Stimulated activated CD8-positive, alpha-beta memory T cell treated with anti-CD3 and anti-CD28 coated beads, Interleukin-4, amount 100 ng/mL, for 24 hours (primary cell): Measurements from ENCODE around the gene RPS14.

ENCODE experiments used
- DNase-seq: peaks from one replicate; pipeline ENCODE4 v3.0.0-alpha.2; 2020; ENCODE audit warnings: low read depth

Gene RPS14

DNA sequence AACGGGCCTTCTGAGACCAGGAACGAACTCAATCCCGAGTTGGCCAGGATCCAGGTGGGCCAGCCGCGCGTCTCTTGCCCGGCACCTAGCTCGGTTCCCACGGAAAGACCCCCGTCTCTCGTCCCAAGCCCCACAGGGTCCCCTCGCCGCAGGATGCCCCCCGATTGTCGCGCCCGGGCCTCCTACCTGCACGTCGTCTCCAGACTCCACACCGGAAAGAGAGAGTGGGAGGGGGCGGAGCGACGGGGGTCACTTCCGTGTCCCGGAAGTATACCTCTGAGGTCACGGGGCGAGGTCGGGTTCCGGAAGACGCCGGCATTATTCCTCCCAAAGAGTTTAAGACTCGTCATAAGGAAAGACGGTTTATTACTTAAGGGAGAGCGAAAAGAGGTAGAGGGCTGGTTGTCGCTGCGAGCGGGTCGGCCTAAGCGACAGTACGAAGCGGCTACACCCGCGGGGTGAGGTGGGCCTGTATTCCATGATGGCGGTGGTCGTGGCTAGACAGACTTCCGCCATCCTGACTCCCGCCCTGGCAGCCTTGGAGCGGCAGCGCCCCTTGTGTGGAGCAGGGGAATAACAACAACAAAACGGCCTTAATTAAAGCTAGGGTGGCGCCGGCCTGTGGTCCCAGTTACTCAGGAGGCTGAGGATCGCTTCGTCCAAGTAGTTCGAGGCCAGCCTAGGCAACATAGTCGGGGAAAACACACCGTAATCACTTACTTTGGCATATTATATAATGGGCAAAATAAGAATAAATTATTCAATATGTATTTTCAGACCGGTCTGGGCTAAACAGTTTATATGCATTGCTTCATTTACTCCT lies at the start of gene RPS14:
Gene RPS14, minus strand, starts transcription at position 223 of the 823 bp plus-strand sequence. CDS start 2,006 bp downstream, outside the sequence.
- DNase-seq, result peak; percentile 90

DNA sequence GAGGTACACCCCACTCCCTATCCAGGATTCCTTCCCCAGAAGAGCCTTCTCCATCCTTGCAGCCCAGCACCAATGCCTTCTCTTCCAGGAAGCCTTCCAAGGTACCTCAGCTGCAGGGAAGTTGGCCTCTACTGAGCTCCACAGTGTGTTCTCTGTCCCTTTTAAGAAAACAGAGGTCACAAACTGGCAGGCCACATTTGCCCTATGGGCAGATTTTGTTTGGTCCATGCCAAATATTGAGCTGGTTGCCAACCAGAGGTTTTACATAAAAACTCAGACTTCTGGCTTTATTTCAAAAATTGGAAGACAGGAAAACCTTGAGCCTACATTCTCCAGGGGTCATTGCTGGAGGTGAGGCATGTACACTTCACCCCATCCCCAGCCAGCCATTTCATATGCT lies 49.4 kb upstream of the RPS14 start:
- no peak for DNase-seq

- DNase-seq, result no peak
These were observed 49.0 kb upstream of the RPS14 start for GRCh38 chr5:150498501-150498900.

DNA sequence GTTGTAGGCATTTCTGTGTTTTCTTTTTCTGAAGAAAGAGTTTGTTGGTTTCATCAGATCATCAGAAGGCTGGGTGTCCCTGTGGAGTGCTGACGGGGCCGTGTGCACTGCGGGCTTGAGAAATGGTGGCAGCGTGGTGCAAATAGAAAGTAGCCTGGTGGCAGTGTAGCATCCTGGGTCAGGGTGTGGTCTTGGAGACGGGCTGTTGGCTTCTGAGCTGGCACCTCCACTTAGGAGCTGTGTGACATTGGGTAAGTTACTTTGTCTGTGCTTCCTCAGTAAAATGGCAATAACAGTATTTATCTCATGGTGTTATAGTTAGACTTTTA lies 48.4 kb upstream of the RPS14 start:
- DNase-seq, result no peak

- no peak for DNase-seq
These were observed 47.9 kb upstream of the RPS14 start for GRCh38 chr5:150497274-150497988.

DNA sequence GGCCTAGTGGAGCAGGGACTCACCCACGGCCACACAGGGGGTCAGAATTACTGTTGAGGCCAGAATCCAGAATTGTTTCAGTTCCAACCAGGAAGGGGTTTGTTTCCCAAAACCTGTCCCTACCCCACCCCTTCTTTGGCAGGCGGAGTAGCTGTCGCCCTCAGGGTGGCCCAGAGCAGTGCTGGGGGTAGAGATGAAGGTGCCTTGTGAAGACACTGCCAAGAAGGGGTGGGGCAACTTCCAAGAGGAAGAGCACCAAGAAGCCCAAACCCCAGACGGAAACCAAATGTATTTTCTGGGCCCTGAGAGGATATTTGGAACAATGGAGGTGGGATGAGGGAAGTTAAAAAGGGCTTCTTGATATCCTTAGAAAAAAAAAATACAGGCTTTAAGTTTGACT lies 47.0 kb upstream of the RPS14 start:
- DNase-seq, result no peak

DNA sequence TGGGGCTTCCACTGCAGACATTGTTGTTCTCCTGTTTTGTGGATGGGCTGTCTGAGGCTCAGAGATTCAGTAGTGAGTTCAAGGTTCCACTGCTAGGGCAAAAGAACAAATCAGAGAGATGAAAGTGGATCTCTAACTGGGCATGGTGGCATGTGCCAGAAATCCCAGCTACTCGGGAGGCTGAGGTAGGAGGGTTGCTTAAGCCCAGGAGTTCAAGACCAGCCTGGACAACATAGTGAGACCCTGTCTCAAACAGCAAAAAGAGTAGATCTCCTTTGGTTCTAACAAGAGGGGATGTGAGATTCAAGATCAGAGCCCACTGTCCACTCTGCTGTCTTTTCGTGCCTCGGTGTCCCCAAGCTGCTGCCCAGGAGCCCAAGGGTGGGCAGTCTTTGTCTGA lies 46.6 kb upstream of the RPS14 start:
- DNase-seq, result no peak

DNA sequence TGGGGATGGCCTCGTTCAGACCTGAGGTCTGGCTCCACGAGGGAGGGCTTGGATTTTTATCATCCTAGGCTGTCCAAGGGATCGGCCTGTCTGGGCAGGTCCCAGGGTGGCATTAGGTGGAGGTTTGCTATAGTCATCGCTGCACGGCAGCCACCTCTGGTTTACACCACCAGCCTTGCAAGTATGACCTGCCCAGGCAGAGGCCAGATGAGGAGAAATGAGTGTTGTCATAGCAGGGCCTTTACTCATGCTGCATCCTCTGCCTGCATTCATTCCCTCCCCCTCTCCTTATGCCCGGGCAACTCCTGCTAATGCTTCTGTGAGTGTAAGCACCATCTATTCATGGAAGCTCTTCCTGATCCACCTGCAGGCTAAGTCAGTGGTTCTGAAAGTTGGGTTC lies 43.1 kb upstream of the RPS14 start:
- DNase-seq, result no peak

- no peak for DNase-seq
These were observed 42.3 kb upstream of the RPS14 start for GRCh38 chr5:150491876-150492275.

GRCh38 chr5:150490754-150491153 lies 41.2 kb upstream of the RPS14 start:
- DNase-seq, result no peak

- no peak for DNase-seq
These were observed 40.7 kb upstream of the RPS14 start for GRCh38 chr5:150490296-150490669.

DNA sequence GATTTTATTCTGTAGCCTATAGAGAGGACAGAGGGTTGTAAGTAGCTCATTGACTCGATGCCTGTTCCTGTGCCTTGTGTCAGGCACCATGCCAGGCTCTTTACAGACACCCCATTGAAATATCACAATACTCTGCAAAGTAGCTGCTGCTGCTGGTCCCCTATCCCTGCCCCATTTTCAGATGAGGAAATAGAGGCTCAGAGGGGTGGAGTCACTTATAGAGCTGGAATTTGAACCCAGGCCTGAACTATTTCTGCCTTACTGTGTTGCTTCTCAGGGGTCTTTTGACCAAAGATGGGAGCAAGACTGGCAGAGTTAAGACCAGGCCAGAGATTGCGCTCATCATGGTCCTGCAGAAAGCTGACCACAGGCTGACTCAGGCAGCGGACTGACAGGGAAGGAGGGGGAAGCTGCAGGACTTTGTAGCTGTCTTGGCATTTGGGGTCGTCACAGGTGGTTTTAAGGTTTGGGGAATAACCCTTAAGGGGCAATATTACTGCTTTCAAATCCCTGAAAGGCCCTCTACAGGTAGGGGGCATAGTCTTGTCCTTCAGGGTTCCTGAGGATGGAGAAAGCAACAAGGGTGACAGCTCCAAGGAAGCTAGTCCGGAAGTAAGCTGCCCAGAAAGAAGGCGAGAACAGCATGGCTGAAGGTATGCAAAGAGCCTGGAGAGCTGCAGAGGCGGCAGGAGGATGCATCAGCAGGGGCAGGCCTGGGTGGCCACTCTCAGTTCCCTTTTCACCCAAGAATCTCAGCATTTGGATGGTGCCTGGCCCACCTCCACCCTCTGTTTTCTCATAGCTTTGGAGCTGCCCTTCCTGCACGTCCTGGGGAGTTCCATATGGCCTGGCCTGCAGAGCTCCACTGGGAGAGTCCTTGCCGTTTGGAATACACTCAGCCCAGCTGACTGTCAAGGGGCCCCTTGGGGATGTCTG lies 40.1 kb upstream of the RPS14 start:
- no peak for DNase-seq

GRCh38 chr5:150488519-150489359 lies 39.2 kb upstream of the RPS14 start:
- no peak for DNase-seq

DNA sequence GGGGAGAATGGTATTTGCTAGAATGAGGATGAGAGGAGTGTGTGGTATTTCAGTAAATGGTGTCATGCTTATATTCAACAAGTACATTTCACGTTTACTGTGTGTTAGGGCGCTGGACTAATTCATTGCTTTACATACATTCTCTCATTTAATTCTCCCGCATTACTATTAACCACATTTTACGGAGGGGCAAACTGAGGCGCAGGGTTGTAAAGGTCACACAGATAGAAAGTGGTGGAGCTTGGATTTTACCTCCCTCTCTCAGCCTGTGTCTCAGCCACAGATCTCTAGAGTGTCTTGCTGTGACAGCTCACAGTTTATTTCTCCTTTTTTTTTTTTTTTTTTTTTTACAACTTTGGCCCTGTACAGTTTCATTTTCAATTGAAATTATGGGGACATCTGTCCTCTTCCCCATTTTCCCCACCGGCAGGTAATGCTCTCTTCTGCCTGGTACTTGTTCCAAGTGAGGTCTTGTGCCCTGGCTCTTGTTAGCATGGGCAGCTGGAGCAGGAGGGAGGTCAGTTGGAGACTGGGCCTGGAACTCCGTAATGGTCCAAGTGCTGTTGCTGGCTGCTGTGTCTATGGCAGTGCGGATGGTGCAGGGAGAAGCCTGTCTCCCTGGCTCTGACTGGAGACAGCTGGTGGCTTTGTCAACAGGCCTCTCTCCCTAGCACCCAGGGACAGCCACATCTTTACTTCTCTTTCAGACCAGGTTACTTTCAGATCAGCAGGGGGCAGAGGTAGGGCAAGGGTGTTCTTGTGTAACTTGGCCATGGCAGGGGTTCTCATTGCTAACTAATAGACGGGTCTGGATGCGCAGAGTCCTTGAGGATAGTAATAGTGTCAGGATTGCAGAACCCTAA lies 37.9 kb upstream of the RPS14 start:
- DNase-seq, result no peak

DNA sequence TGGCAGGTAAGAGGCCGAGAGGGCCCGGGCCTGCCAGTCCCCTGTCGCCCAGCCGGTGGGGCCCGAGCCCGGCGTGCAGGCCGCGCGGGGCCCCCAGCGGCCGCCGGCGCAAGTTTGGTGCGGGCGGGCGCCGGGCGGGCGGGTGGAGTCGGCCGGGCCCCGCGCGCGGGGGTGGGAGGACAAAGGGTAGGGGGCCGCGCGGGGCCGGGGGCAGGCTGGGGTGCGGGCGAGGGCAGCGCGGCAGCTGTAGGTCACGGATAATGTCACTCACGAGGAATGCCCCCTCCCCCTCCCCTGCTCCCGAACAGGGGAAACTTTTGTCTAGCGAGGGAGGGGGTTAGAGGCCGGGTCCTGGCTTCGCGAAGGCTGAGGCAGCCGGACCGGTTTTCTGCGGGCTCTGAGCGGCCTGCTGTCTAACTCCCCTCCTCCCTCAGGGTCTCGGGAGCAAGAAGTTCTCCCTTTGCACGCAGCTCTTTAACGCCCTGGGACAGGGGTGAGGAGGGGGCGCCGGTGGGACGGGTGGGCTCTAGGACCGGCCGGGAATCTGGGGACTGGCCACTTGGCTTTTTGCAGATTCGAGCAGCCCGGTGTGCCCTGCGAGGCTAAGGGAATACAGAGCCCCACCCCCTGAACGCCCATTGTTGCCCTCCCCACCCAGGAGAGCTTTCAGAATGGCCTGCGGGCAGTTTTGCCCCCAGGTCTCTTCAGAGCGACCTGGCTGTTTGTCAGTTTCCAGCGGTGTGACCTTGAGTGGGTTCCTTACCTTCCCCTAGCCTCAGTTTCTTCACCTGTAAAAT lies 37.1 kb upstream of the RPS14 start:
- DNase-seq, result peak; percentile 11

DNA sequence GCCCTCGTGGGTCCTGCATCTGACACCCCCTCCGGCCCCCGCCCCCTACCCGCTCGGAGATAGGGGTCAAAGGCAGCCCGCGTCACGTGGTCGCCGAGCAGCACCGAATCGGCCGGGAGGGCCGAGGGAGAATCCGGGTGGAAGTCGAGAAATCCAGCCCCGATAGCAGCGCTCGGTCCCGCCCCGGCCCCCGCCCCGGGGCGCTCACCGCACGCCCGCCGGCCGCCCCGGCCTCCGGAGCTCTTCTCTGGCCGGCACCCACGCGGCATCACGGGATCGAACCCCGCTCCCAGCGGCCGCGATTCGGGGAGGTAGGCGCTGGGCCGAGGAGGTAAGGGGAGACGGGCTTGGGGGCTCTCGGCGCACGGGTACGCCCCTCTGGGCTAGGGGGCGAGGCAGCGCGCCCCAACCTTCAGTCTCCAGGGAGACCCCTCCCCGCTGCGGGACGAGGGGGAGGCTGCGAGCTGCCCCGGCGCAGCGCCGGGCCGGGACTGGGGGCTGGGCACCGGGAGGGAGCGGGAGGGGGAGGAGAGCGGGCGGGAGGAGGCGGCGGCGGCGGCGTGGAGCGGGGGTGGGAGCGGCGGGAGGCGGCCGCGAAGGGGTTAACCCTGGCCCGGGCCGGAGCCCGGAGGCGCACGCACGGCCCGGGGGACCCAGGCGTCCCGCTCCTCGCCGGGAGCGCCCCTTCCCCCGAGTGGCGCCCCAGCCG lies 36.3 kb upstream of the RPS14 start:
- DNase-seq, result peak; percentile 10

DNA sequence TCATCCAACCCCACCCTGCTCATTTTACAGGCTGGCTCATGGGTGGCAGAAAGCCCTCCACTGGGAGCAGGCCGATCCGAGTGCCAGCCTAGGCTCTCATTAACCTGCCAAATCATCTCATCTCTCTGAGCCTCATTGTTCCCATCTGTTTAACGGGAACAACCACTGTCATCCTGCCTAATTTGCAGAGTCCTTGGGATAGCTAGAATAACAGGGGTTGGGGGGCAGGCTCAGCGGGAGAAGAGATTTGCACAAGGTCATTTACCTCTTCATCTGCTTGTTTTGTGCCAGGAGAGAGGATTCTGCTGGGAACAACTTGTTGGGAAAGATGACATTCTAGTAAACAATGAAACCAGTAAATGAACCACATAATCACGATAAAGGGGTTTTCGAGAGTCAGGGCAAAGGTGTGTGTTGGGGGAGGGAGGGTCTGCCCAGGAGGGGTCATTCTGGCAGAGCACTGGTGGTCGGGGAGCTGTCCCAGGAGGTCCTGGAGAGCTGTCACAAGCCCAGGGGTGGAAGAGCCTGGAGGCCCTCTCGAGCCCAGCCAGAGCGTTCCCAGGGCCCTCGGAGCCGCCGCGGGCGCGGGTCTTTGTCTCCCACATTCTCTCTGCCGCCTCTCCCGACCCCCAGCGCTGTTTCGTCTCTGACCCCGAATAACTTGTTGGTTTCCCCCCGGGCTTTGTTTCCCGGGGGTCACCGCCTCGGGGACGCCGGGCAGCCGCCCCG lies 35.6 kb upstream of the RPS14 start:
- no peak for DNase-seq

DNA sequence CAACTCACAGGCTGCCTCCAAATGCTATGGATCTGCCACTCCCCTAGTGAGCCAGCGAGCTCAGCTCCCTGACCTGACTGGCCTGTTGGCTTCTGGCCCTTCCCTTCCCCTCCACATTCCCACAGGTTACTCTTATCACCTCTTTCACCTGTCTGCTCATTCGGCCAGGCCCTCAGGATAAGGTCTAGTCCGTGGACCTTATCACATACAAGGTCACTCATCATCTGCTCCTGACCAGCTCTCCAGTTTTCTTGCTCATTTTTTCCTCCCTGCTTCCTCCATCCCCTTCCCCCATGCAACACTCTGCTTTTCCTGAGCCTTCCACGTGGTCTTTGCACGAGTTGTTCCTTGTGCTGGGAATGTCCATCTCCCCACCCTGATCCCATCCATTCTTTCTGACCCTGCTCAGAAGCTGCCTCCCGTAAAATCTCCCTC lies 32.5 kb upstream of the RPS14 start:
- DNase-seq, result no peak

DNA sequence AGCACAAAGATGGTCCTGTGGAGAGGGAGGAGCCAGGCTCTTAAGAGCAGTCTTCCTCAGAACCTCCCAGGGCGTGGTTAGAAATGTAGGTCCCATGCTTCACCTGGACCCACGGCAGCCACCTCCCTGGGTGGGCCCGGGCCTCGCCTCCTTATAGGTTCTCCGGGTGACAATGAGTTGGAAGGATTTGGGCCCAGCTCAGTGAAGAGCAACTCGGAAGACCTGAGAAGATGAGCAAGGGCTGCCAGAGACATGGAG lies 32.1 kb upstream of the RPS14 start:
- no peak for DNase-seq
